Loucy (cell line): ENCODE results near the gene CTSL.

ENCODE experiments used
- H2AFZ ChIP-seq: fragments of 200-600 bp; sonication (generic); 2 replicates; pipeline ENCODE4 v1.6.0; 2016; ENCODE audit warnings: antibody characterized with exemption, mild to moderate bottlenecking, low read length, moderate library complexity
- H3F3A ChIP-seq: fragments of 200-600 bp; 2 replicates; pipeline ENCODE4 v1.6.0; 2016; ENCODE audit warnings: antibody characterized with exemption, low read depth, mild to moderate bottlenecking
- H3K27me3 ChIP-seq: fragments of 200-600 bp; sonication (generic); 2 replicates; pipeline ENCODE4 v1.6.1; 2014; ENCODE audit warnings: low read length, mild to moderate bottlenecking; ENCODE audit not compliant: insufficient read depth, poor library complexity, severe bottlenecking
- H3K36me3 ChIP-seq: fragments of 200-600 bp; sonication (generic); 2 replicates; pipeline ENCODE4 v1.6.1; 2016; ENCODE audit warnings: low read length; ENCODE audit not compliant: insufficient read depth
- H3K4me1 ChIP-seq: fragments of 200-600 bp; sonication (generic); 2 replicates; pipeline ENCODE4 v1.5.1; 2014; ENCODE audit warnings: low read length, mild to moderate bottlenecking; ENCODE audit not compliant: insufficient read depth, poor library complexity, severe bottlenecking
- H3K4me2 ChIP-seq: fragments of 200-600 bp; sonication (generic); 2 replicates; pipeline ENCODE4 v1.6.0; 2014; ENCODE audit warnings: antibody characterized with exemption, low read length, low read depth, mild to moderate bottlenecking; ENCODE audit not compliant: poor library complexity, severe bottlenecking
- H3K4me3 ChIP-seq: fragments of 200-600 bp; sonication (generic); 2 replicates; pipeline ENCODE4 v1.5.1; 2014; ENCODE audit warnings: low read length, mild to moderate bottlenecking, mixed read lengths; ENCODE audit not compliant: poor library complexity, severe bottlenecking
- H3K79me2 ChIP-seq: fragments of 200-600 bp; sonication (generic); 2 replicates; pipeline ENCODE4 v1.6.1; 2014; ENCODE audit warnings: low read length; ENCODE audit not compliant: insufficient read depth
- H3K9ac ChIP-seq: fragments of 200-600 bp; sonication (generic); 2 replicates; pipeline ENCODE4 v1.6.0; 2014; ENCODE audit warnings: mild to moderate bottlenecking, low read depth, low read length, moderate library complexity; ENCODE audit not compliant: poor library complexity, severe bottlenecking
- H3K9me2 ChIP-seq: fragments of 200-600 bp; sonication (generic); replicated peaks from 2 replicates; pipeline ENCODE4 v1.6.1; 2016; ENCODE audit warnings: low read depth, low read length, mixed read lengths
- H3K9me3 ChIP-seq: fragments of 200-600 bp; sonication (generic); 2 replicates; pipeline ENCODE4 v1.6.1; 2014; ENCODE audit warnings: mild to moderate bottlenecking, antibody characterized with exemption, low read length, low read depth; ENCODE audit not compliant: insufficient read depth
- H4K20me1 ChIP-seq: fragments of 200-600 bp; sonication (generic); 2 replicates; pipeline ENCODE4 v1.6.0; 2014; ENCODE audit warnings: antibody characterized with exemption, low read length, mild to moderate bottlenecking; ENCODE audit not compliant: insufficient read depth, poor library complexity, severe bottlenecking
- CTCF ChIP-seq: fragments of 200-600 bp; sonication (generic); conservative IDR thresholded peaks from 2 replicates; pipeline ENCODE4 v1.5.1; 2014; ENCODE audit warnings: mild to moderate bottlenecking, antibody characterized with exemption, low read length
- EZH2phosphoT487 ChIP-seq: fragments of 200-600 bp; IDR thresholded peaks from 2 replicates; pipeline ENCODE4 v1.6.1; 2018; ENCODE audit warnings: antibody characterized with exemption, mild to moderate bottlenecking, moderate library complexity, borderline replicate concordance

CTSL gene

GRCh38 chr9:87716141-87716540 lies 9.8 kb upstream of the CTSL start:
- H3K9me3 ChIP-seq: no peaks in the 10 kb centered on the region
- TF ChIP-seq EZH2phosphoT487 (no peak), CTCF (no peak)
- H3K9me2 ChIP-seq: no peaks in the 10 kb centered on the region
- no peaks in the 10 kb centered on the region for H3K36me3 ChIP-seq
- no peak overlapping the region for H3K4me2 ChIP-seq
- no peaks in the 10 kb centered on the region for H4K20me1 ChIP-seq
- H3K4me1 ChIP-seq: no peaks in the 10 kb centered on the region
- H3F3A ChIP-seq: no peaks in the 10 kb centered on the region
- H3K79me2 ChIP-seq: no peaks in the 10 kb centered on the region
- no peak overlapping the region for H3K4me3 ChIP-seq
- no peak overlapping the region for H3K9ac ChIP-seq
- H2AFZ ChIP-seq: no peak overlapping the region
- H3K27me3 ChIP-seq: no peaks in the 10 kb centered on the region

GRCh38 chr9:87717456-87717855 lies 8.5 kb upstream of the CTSL start:
- Histone ChIP-seq H3K4me2 (no peak overlapping the region), H4K20me1 (no peaks in the 10 kb centered on the region)

GRCh38 chr9:87718231-87718630 lies 7.7 kb upstream of the CTSL start:
- Histone ChIP-seq H3K27me3 (no peaks in the 10 kb centered on the region), H4K20me1 (no peaks in the 10 kb centered on the region), H3F3A (no peaks in the 10 kb centered on the region), H3K36me3 (no peaks in the 10 kb centered on the region), H3K4me2 (no peak overlapping the region), H3K9me3 (no peaks in the 10 kb centered on the region), H3K4me3 (no peak overlapping the region), H3K4me1 (no peaks in the 10 kb centered on the region), H3K9me2 (no peaks in the 10 kb centered on the region), H2AFZ (no peak overlapping the region), H3K9ac (no peak overlapping the region), H3K79me2 (no peaks in the 10 kb centered on the region)
- TF ChIP-seq CTCF: no peak
- TF ChIP-seq EZH2phosphoT487: no peak

More at GRCh38 chr9:87717456-87717855, 8.5 kb upstream of the CTSL start:
- H3K4me3 ChIP-seq: no peak overlapping the region
- no peaks in the 10 kb centered on the region for H3K9me3 ChIP-seq
- no peaks in the 10 kb centered on the region for H3K36me3 ChIP-seq
- H3K27me3 ChIP-seq: no peaks in the 10 kb centered on the region
- H3F3A ChIP-seq: no peaks in the 10 kb centered on the region
- TF ChIP-seq CTCF: no peak
- TF ChIP-seq EZH2phosphoT487: no peak
- H3K79me2 ChIP-seq: no peaks in the 10 kb centered on the region
- H3K9me2 ChIP-seq: no peaks in the 10 kb centered on the region
- H3K4me1 ChIP-seq: no peaks in the 10 kb centered on the region
- no peak overlapping the region for H3K9ac ChIP-seq
- H2AFZ ChIP-seq: no peak overlapping the region
